Liver (tissue), 9 donors: ENCODE results near the gene PKHD1. TPM values are rescaled to one million over a fixed set of nuclear protein-coding genes. Genes with fewer than 3 reads are reported as not detected.

ENCODE experiments used
- DNase-seq: peaks from one replicate; pipeline ENCODE4 v3.0.0-alpha.2; 2017; ENCODE audit warnings: low spot score
- H3K27ac ChIP-seq, 2 donors: one replicate each; pipeline ENCODE4 v1.7.0; 2013; ENCODE audit warnings: inconsistent platforms in 2 of 2, low read length in 2 of 2, control low read depth in 1 of 2, low read depth in 1 of 2, mild to moderate bottlenecking in 1 of 2
- H3K27me3 ChIP-seq, 4 donors: one replicate each; pipeline versions ENCODE4 v1.6.1 to v1.7.0; 2013; ENCODE audit warnings: low read length in 3 of 4, inconsistent platforms in 1 of 4, mild to moderate bottlenecking in 1 of 4, moderate library complexity in 1 of 4; ENCODE audit not compliant: control insufficient read depth in 4 of 4, insufficient read depth in 4 of 4
- H3K36me3 ChIP-seq, 4 donors: one replicate each; pipeline versions ENCODE4 v1.6.1 to v1.7.0; 2013; ENCODE audit warnings: low read length in 3 of 4, mild to moderate bottlenecking in 3 of 4, low read depth in 1 of 4, moderate library complexity in 1 of 4; ENCODE audit not compliant: control insufficient read depth in 4 of 4, insufficient read depth in 3 of 4
- H3K4me1 ChIP-seq, 4 donors: one replicate each; pipeline versions ENCODE4 v1.6.1 to v1.7.0; 2013; ENCODE audit warnings: low read length in 3 of 4, mild to moderate bottlenecking in 3 of 4, moderate library complexity in 1 of 4; ENCODE audit not compliant: control insufficient read depth in 4 of 4, insufficient read depth in 4 of 4
- H3K4me3 ChIP-seq, 3 donors: one replicate each; pipeline versions ENCODE4 v1.6.1 to v1.7.0; 2013; ENCODE audit warnings: low read length in 3 of 3, control low read depth in 1 of 3, low read depth in 1 of 3, mild to moderate bottlenecking in 1 of 3
- H3K9ac ChIP-seq, 2 donors: one replicate each; pipeline ENCODE4 v1.7.0; 2013; ENCODE audit warnings: low read length in 2 of 2, mild to moderate bottlenecking in 2 of 2, moderate library complexity in 2 of 2, control low read depth in 1 of 2, low read depth in 1 of 2
- H3K9me3 ChIP-seq, 4 donors: one replicate each; pipeline versions ENCODE4 v1.6.1 to v1.7.0; 2013; ENCODE audit warnings: low read length in 3 of 4; ENCODE audit not compliant: control insufficient read depth in 4 of 4
- ATF3 ChIP-seq: IDR thresholded peaks from 2 replicates; pipeline ENCODE4 v1.6.1; 2016; ENCODE audit warnings: antibody characterized with exemption
- CTCF ChIP-seq: fragments of 150-350 bp; IDR thresholded peaks from 2 replicates; pipeline ENCODE4 v1.5.1; 2017; ENCODE audit warnings: improper control_type of control experiment, low read depth, low read length; ENCODE audit not compliant: missing input control
- EGR1 ChIP-seq, 2 donors: IDR thresholded peaks; 2 replicates each; pipeline ENCODE4 v1.6.1; 2016 to 2018; ENCODE audit warnings: antibody characterized with exemption in 2 of 2, low read depth in 2 of 2
- FOXA1 ChIP-seq: IDR thresholded peaks from 2 replicates; pipeline ENCODE4 v1.6.1; 2016; ENCODE audit warnings: antibody characterized with exemption
- FOXA2 ChIP-seq: IDR thresholded peaks from 2 replicates; pipeline ENCODE4 v1.6.1; 2016; ENCODE audit warnings: antibody characterized with exemption
- GABPA ChIP-seq, 2 donors: IDR thresholded peaks in 1 of 2; conservative IDR thresholded peaks in 1 of 2; 2 replicates each; pipeline ENCODE4 v1.6.1; 2016; ENCODE audit warnings: antibody characterized with exemption in 2 of 2, mild to moderate bottlenecking in 1 of 2, moderate library complexity in 1 of 2
- HNF4A ChIP-seq, 2 donors: conservative IDR thresholded peaks; 2 replicates each; pipeline ENCODE4 v1.6.1; 2016; ENCODE audit warnings: antibody characterized with exemption in 2 of 2, mild to moderate bottlenecking in 2 of 2
- HNF4G ChIP-seq: IDR thresholded peaks from 2 replicates; pipeline ENCODE4 v1.6.1; 2016; ENCODE audit warnings: antibody characterized with exemption
- JUND ChIP-seq, 2 donors: IDR thresholded peaks; 2 replicates each; pipeline ENCODE4 v1.6.1; 2016; ENCODE audit warnings: antibody characterized with exemption in 2 of 2
- MAX ChIP-seq: IDR thresholded peaks from 2 replicates; pipeline ENCODE4 v1.6.1; 2016; ENCODE audit warnings: antibody characterized with exemption
- NR2F2 ChIP-seq: IDR thresholded peaks from 2 replicates; pipeline ENCODE4 v1.6.1; 2016; ENCODE audit warnings: antibody characterized with exemption
- RAD21 ChIP-seq, 2 donors: IDR thresholded peaks; 2 replicates each; pipeline ENCODE4 v1.6.1; 2016; ENCODE audit warnings: antibody characterized with exemption in 2 of 2, mild to moderate bottlenecking in 2 of 2
- REST ChIP-seq: IDR thresholded peaks from 2 replicates; pipeline ENCODE4 v1.6.1; 2016; ENCODE audit warnings: antibody characterized with exemption, mild to moderate bottlenecking
- RXRA ChIP-seq, 2 donors: IDR thresholded peaks; 2 replicates each; pipeline ENCODE4 v1.6.1; 2017 to 2018; ENCODE audit warnings: antibody characterized with exemption in 2 of 2, mild to moderate bottlenecking in 1 of 2
- SP1 ChIP-seq: IDR thresholded peaks from 2 replicates; pipeline ENCODE4 v1.6.1; 2018; ENCODE audit warnings: antibody characterized with exemption, mild to moderate bottlenecking
- TAF1 ChIP-seq: conservative IDR thresholded peaks from 2 replicates; pipeline ENCODE4 v1.6.1; 2016; ENCODE audit warnings: antibody characterized with exemption, mild to moderate bottlenecking
- YY1 ChIP-seq: IDR thresholded peaks from 2 replicates; pipeline ENCODE4 v1.6.1; 2016; ENCODE audit warnings: antibody characterized with exemption, mild to moderate bottlenecking
- ZBTB33 ChIP-seq: IDR thresholded peaks from 2 replicates; pipeline ENCODE4 v1.6.1; 2016; ENCODE audit warnings: antibody characterized with exemption
- WGBS: extraction: QIAGEN DNeasy Blood & Tissue Kit; methylation state at CpG from one replicate; pipeline ENCODE4 v1.1.7; 2013; 5-methylcytosine and 5-hydroxymethylcytosine counted together
- polyA plus RNA-seq, 2 donors: library from polyadenylated mRNA; stranded (reverse) in 1 of 2; unstranded in 1 of 2; fragments of 200-250 nt in 1 of 2; fragments of >200 nt in 1 of 2; fragmentation: Nextera tagmentation in 1 of 2; extraction: Ambion mirVana in 1 of 2; gene quantifications; one replicate each; pipeline versions ENCODE4 v1.2.1 to v1.2.3, GENCODE V29; 2013 to 2015
- total RNA-seq, 2 donors: library from RNA; depleted of rRNA; stranded (reverse); fragments of >200 nt; gene quantifications; one replicate each; pipeline ENCODE4 v1.2.3, GENCODE V29; 2014
- donor health status: healthy.
- donor health status: healthy.
- donor health status: healthy.
- donor health status: healthy.
- donor health status: healthy.

PKHD1 gene
- total and polyA plus RNA-seq, 4 donors, result 0.45 to 10.6 (median 3.2) TPM

GRCh38 chr6:51702851-51703250 is 384.6 kb downstream of the PKHD1 start:
- no peaks in the 10 kb centered on the region for H3K9me3 ChIP-seq
- DNase-seq, result no peak

More at GRCh38 chr6:51702851-51703250, 384.6 kb downstream of the PKHD1 start:
- Histone ChIP-seq H3K27ac (no peak overlapping the region), H3K9ac (no peak overlapping the region), H3K27me3 (no peaks in the 10 kb centered on the region), H3K36me3 (no peaks in the 10 kb centered on the region), H3K4me1 (peaks cover 2 to 7% (median 5%) of the 10 kb centered on the region in 4 donors), H3K4me3 (no peak overlapping the region)
- TF ChIP-seq JUND (IDR thresholded peaks at IDR 0.05) (no peak), HNF4A (conservative IDR thresholded peaks at IDR 0.05) (no peak), ZBTB33 (no peak), ATF3 (no peak), CTCF (no peak), HNF4G (no peak), GABPA (IDR thresholded peaks at IDR 0.05 in 1 of 2, conservative IDR thresholded peaks at IDR 0.05 in 1 of 2) (no peak), SP1 (no peak), REST (no peak), RXRA (IDR thresholded peaks at IDR 0.05) (no peak), MAX (no peak), RAD21 (IDR thresholded peaks at IDR 0.05) (no peak), TAF1 (no peak), FOXA2 (no peak), FOXA1 (no peak), EGR1 (IDR thresholded peaks at IDR 0.05; ENCODE audit: low read depth in 2 of 2) (no peak), YY1 (no peak), NR2F2 (no peak)
- WGBS, result 75% methylated on average over 2 of the region's 2 CpGs
